GM19467 (cell line): ENCODE results near the gene FYB1.
"Not testable (repeated sequence)": the region's sequence is repeated elsewhere in the genome, so short reads cannot be mapped to it uniquely, and the experiment has no call there.

Experiments
- ATAC-seq: cut with Tn5 transposase; IDR thresholded peaks from one replicate; pipeline ENCODE4 v1.9.1; 2021; ENCODE audit warnings: mild to moderate bottlenecking, moderate library complexity; ENCODE audit not compliant: unreplicated experiment

FYB1 gene

GRCh38 chr5:39231705-39232525 lies 12.6 kb upstream of the FYB1 start:
- ATAC-seq: no peak

GRCh38 chr5:39228596-39228995 lies 9.2 kb upstream of the FYB1 start:
- ATAC-seq: no peak

GRCh38 chr5:39226558-39226957 lies 7.2 kb upstream of the FYB1 start:
- no peak for ATAC-seq

- no peak for ATAC-seq
Measured at GRCh38 chr5:39226100-39226451, 6.7 kb upstream of the FYB1 start.

GRCh38 chr5:39225405-39226099 lies 6.2 kb upstream of the FYB1 start:
- ATAC-seq: no peak

GRCh38 chr5:39224196-39224761 lies 4.9 kb upstream of the FYB1 start:
- no peak for ATAC-seq

- ATAC-seq: no peak
Measured at GRCh38 chr5:39223565-39224156, 4.3 kb upstream of the FYB1 start.

- not testable (repeated sequence) for ATAC-seq
Measured at GRCh38 chr5:39221671-39222070, 2.3 kb upstream of the FYB1 start.

- no peak for ATAC-seq
Measured at GRCh38 chr5:39220280-39221030, 1.1 kb upstream of the FYB1 start.

- ATAC-seq: no peak
Measured at GRCh38 chr5:39218482-39219402, 621 bp downstream of the FYB1 start.

GRCh38 chr5:39217365-39218281 lies 1.7 kb downstream of the FYB1 start:
- ATAC-seq: peak; percentile 93

- no peak for ATAC-seq
Measured at GRCh38 chr5:39216631-39217030, 2.7 kb downstream of the FYB1 start.

GRCh38 chr5:39215857-39216256 lies 3.5 kb downstream of the FYB1 start:
- no peak for ATAC-seq

- no peak for ATAC-seq
Measured at GRCh38 chr5:39214912-39215709, 4.3 kb downstream of the FYB1 start.

- no peak for ATAC-seq
Measured at GRCh38 chr5:39213447-39214207, 5.7 kb downstream of the FYB1 start.

GRCh38 chr5:39211773-39212172 lies 7.6 kb downstream of the FYB1 start:
- ATAC-seq: no peak

GRCh38 chr5:39209924-39210323 lies 9.4 kb downstream of the FYB1 start:
- ATAC-seq: no peak
